Esophagus muscularis mucosa (tissue), 4 donors: ENCODE data around the gene MSL1. TPM values are rescaled to one million over a fixed set of nuclear protein-coding genes. Genes with fewer than 3 reads are reported as not detected.

Experiments used
- DNase-seq: peaks from one replicate; pipeline ENCODE4 v3.0.0-alpha.2; 2017; ENCODE audit errors: extremely low spot score
- H3K27ac ChIP-seq, 4 donors: fragments of 200-600 bp; sonication (generic); replicated peaks in 1 of 4; 1 replicate in 3 of 4; 2 replicates in 1 of 4; pipeline ENCODE4 v1.5.1; 2016 to 2019; ENCODE audit warnings: mild to moderate bottlenecking in 1 of 4
- H3K27me3 ChIP-seq, 4 donors: fragments of 200-600 bp; sonication (generic); one replicate each; pipeline versions ENCODE4 v1.5.1 to v1.6.0; 2016 to 2019
- H3K36me3 ChIP-seq, 4 donors: fragments of 200-600 bp; sonication (generic); one replicate each; pipeline ENCODE4 v1.5.1; 2016 to 2019
- H3K4me1 ChIP-seq, 4 donors: fragments of 200-600 bp; sonication (generic); one replicate each; pipeline ENCODE4 v1.5.1; 2016 to 2019
- H3K4me3 ChIP-seq, 4 donors: fragments of 200-600 bp; sonication (generic); 1 replicate in 2 of 4; 2 replicates in 2 of 4; pipeline ENCODE4 v1.5.1; 2016 to 2019; ENCODE audit warnings: mild to moderate bottlenecking in 4 of 4, moderate library complexity in 1 of 4
- H3K9me3 ChIP-seq, 4 donors: fragments of 200-600 bp; sonication (generic); 1 replicate in 3 of 4; 2 replicates in 1 of 4; pipeline ENCODE4 v1.5.1; 2016 to 2019
- EP300 ChIP-seq: sonication (generic); formaldehyde crosslinking; IDR thresholded peaks from one replicate; pipeline ENCODE4 v1.6.1; 2017; ENCODE audit warnings: antibody characterized with exemption
- POLR2A ChIP-seq: fragments of 450-650 bp; IDR thresholded peaks from one replicate; pipeline ENCODE4 v1.6.1; 2017; ENCODE audit warnings: antibody characterized with exemption, moderate library complexity, mild to moderate bottlenecking, low read depth
- POLR2AphosphoS5 ChIP-seq, 2 donors: sonication (generic); formaldehyde crosslinking; IDR thresholded peaks; one replicate each; pipeline ENCODE4 v1.6.1; 2017; ENCODE audit warnings: antibody characterized with exemption in 2 of 2
- WGBS: methylation state at CpG from one replicate; pipeline ENCODE4 v1.1.5; 2018; 5-methylcytosine and 5-hydroxymethylcytosine counted together
- intact Hi-C: fragments of 100-400 bp; cut with DNase I; formaldehyde crosslinking; loops from one replicate; pipeline ENCODE4 v1.15.1; 2023
- total RNA-seq, 4 donors: library from RNA; depleted of rRNA; stranded (reverse); fragments of >200 nt; gene quantifications; one replicate each; pipeline versions ENCODE4 v1.1.0 to v1.2.1, GENCODE V29; 2016
- TF ChIP-seq, protein P1 (sequence below), 3 experiments: fragments of 200-600 bp in 2 of 3; fragments of 450-650 bp in 1 of 3; sonication (generic) in 2 of 3; IDR thresholded peaks; one replicate each; pipeline ENCODE4 v1.5.1; 2017 to 2019; ENCODE audit warnings: antibody characterized with exemption in 3 of 3, mild to moderate bottlenecking in 2 of 3, moderate library complexity in 1 of 3

Gene MSL1
- total RNA-seq, 4 donors from 2014 or later, result 64.1 to 86.8 (median 72.2) TPM

DNA sequence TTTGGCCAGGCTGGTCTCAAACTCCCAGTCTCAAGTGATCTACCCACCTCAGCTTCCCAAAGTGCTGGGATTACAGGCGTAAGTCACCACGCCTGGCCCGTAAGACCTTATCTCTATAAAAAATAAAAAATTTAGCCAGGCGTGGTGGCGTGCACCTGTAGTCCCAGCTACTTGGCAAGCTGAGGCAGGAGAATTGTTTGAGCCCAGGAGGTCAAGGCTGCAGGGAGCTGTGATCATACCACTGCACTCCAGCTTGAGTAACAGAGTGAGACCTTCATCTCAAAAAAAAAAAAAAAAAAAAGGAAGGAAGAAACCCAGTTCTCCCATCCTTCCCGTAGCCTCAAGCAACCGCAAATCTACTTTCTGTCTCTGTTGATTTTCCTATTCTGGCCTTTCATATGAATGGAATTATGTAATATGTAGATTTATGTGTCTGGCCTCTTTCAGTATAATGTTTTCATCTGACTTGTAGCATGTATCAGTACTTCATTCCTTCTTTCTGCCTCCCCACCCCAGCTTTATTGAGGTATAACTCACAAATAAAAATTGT is 29.7 kb downstream of the MSL1 start:
- Histone ChIP-seq H3K36me3 (peaks cover 10 to 93% (median 64%) of the 10 kb centered on the region in 4 donors), H3K9me3 (no peaks in the 10 kb centered on the region), H3K27ac (no peak overlapping the region), H3K4me1 (peaks cover 6 to 73% (median 54%) of the 10 kb centered on the region in 4 donors), H3K4me3 (no peak overlapping the region), H3K27me3 (no peaks in the 10 kb centered on the region)
- intact Hi-C loops, result no loop called here
- DNase-seq, result no peak
- TF ChIP-seq POLR2A, result no peak
- TF ChIP-seq, protein P1, sequence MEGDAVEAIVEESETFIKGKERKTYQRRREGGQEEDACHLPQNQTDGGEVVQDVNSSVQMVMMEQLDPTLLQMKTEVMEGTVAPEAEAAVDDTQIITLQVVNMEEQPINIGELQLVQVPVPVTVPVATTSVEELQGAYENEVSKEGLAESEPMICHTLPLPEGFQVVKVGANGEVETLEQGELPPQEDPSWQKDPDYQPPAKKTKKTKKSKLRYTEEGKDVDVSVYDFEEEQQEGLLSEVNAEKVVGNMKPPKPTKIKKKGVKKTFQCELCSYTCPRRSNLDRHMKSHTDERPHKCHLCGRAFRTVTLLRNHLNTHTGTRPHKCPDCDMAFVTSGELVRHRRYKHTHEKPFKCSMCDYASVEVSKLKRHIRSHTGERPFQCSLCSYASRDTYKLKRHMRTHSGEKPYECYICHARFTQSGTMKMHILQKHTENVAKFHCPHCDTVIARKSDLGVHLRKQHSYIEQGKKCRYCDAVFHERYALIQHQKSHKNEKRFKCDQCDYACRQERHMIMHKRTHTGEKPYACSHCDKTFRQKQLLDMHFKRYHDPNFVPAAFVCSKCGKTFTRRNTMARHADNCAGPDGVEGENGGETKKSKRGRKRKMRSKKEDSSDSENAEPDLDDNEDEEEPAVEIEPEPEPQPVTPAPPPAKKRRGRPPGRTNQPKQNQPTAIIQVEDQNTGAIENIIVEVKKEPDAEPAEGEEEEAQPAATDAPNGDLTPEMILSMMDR (IDR thresholded peaks at IDR 0.05), result no peak
- 67% methylated on average over 7 of the region's 7 CpGs for whole genome bisulfite sequencing

DNA sequence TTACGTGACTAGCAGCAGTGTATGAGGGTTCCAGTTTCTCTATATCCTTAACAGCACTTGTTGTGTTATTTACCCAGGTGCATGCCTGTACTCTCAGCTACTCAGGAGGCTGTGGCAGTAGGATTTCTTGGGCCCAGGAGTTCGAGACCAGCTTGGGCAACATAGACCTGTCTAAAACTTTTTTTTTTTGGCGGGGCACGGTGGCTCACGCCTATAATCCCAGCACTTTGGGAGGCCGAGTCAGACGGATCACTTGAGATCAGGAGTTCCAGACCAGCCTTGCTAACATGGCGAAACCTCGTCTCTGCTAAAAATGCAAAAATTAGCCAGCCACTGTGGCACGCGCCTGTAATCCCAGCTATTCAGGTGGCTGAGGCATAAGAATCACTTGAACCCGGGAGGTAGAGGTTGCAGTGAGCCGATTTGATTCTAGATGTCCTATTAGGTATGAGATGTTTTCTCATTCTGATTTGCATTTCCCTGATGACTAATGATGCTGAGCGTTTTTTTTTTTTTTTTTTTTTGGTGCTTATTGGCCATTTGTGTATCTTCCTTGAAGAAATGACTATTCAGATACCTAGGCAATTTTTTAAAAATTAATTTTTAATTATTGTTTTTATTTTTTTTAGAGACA is 31.9 kb downstream of the MSL1 start:
- no peak for DNase-seq
- H3K9me3 ChIP-seq, result no peaks in the 10 kb centered on the region
- peaks cover 4 to 90% (median 48%) of the 10 kb centered on the region in 4 donors for H3K36me3 ChIP-seq
- no peaks in the 10 kb centered on the region for H3K27me3 ChIP-seq
- peaks cover 19 to 70% (median 44%) of the 10 kb centered on the region in 4 donors for H3K4me1 ChIP-seq
- no peak overlapping the region for H3K27ac ChIP-seq
- intact Hi-C loops, result no loop called here
- no peak overlapping the region for H3K4me3 ChIP-seq
- TF ChIP-seq, protein P1 (IDR thresholded peaks at IDR 0.05), result no peak
- TF ChIP-seq POLR2A (no peak), POLR2AphosphoS5 (IDR thresholded peaks at IDR 0.05) (no peak), EP300 (no peak)
- 84% methylated on average over 14 of the region's 14 CpGs for WGBS

DNA sequence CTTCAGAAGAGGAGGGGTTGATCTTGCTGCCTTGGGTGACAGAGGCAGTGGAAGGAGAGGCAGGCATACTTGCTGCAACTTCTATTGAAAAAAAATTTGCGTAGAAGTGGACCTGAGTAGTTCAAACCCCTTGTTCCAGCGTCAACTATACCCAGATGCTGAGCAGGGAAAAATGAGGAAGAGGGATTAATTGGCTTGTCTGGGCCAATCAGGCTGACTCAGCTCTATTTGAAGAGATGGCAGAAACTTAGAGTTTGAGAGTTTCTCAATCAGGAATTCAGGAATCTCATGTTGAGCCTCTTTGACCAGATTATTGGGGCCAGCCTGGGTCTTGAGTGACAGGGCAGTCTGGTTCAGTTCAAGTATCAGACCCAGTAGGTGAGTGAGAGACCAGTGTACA is 36.2 kb downstream of the MSL1 start:
- Histone ChIP-seq H3K27ac (peak overlapping the region in 2 of 4 donors; percentile 18 to 47), H3K4me1 (peaks cover 19 to 37% (median 23%) of the 10 kb centered on the region in 4 donors), H3K36me3 (peaks cover 13 to 90% (median 45%) of the 10 kb centered on the region in 4 donors), H3K27me3 (no peaks in the 10 kb centered on the region), H3K9me3 (no peaks in the 10 kb centered on the region), H3K4me3 (no peak overlapping the region)
- TF ChIP-seq, protein P1 (IDR thresholded peaks at IDR 0.05), result no peak
- TF ChIP-seq POLR2A, result no peak
- TF ChIP-seq EP300, result no peak
- no peak for TF ChIP-seq POLR2AphosphoS5 (IDR thresholded peaks at IDR 0.05)
- no peak for DNase-seq
- intact Hi-C loops, result no loop called here
- WGBS, result 81% methylated on average over 2 of the region's 2 CpGs

DNA sequence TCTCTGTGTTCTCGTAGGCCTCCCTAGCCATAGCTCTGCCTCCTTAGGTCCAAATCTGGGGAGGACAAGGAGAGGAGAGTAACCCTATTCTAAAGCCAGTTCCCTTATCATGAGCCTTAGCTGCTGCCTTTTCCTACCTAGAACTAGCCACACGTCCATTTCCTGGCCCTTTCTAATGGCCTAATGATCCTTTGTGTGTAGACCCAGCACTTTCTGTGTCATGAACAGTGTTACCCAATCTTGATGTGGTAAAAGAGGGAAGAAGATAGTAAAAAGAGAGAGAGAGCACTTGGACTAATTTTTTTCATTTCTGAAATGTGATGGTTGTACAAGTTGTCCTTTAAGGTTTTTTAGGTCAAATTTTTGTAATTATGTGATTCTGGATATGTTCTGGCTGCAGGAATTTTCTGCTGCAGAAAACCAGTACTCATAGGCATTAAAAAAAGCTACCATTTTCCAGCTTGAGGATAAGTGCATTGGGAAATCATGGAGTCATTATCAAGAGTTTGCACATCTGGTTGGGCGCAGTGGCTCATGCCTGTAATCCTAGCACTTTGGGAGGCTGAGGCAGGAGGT is 36.8 kb downstream of the MSL1 start:
- Histone ChIP-seq H3K36me3 (peaks cover 18 to 90% (median 47%) of the 10 kb centered on the region in 4 donors), H3K27me3 (no peaks in the 10 kb centered on the region), H3K9me3 (no peaks in the 10 kb centered on the region), H3K27ac (peak overlapping the region in 2 of 4 donors; percentile 18 to 47), H3K4me1 (peaks cover 19 to 32% (median 23%) of the 10 kb centered on the region in 4 donors), H3K4me3 (no peak overlapping the region)
- TF ChIP-seq POLR2AphosphoS5 (IDR thresholded peaks at IDR 0.05), result no peak
- no peak for TF ChIP-seq POLR2A
- TF ChIP-seq, protein P1 (IDR thresholded peaks at IDR 0.05), result no peak
- no peak for TF ChIP-seq EP300
- intact Hi-C loops, result no loop called here
- DNase-seq, result no peak
- 80% methylated on average over 3 of the region's 3 CpGs for WGBS
